ENCODE data around the gene CLPTM1L. TPM values are rescaled to one million over a fixed set of nuclear protein-coding genes. Genes with fewer than 3 reads are reported as not detected.
"Not testable (repeated sequence)": the region's sequence is repeated elsewhere in the genome, so short reads cannot be mapped to it uniquely, and the experiment has no call there.

CLPTM1L gene
- total RNA-seq, 2 donors from 2014 or later, result 68.0 to 89.4 TPM

GRCh38 chr5:1288439-1289335 is 56.2 kb downstream of the CLPTM1L start:
- TF ChIP-seq, protein P1, sequence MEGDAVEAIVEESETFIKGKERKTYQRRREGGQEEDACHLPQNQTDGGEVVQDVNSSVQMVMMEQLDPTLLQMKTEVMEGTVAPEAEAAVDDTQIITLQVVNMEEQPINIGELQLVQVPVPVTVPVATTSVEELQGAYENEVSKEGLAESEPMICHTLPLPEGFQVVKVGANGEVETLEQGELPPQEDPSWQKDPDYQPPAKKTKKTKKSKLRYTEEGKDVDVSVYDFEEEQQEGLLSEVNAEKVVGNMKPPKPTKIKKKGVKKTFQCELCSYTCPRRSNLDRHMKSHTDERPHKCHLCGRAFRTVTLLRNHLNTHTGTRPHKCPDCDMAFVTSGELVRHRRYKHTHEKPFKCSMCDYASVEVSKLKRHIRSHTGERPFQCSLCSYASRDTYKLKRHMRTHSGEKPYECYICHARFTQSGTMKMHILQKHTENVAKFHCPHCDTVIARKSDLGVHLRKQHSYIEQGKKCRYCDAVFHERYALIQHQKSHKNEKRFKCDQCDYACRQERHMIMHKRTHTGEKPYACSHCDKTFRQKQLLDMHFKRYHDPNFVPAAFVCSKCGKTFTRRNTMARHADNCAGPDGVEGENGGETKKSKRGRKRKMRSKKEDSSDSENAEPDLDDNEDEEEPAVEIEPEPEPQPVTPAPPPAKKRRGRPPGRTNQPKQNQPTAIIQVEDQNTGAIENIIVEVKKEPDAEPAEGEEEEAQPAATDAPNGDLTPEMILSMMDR (conservative IDR thresholded peaks at IDR 0.05), result no peak
- Histone ChIP-seq H3K4me1 (ENCODE audit: control insufficient read depth, insufficient read depth, low read length) (no peaks in the 10 kb centered on the region), H3K9ac (ENCODE audit: extremely low read depth, low read length, poor library complexity, severe bottlenecking) (no peak overlapping the region), H3K36me3 (ENCODE audit: control insufficient read depth, insufficient read depth, low read length) (no peaks in the 10 kb centered on the region), H3K27me3 (ENCODE audit: control insufficient read depth, insufficient read depth, low read length, poor library complexity, severe bottlenecking) (no peaks in the 10 kb centered on the region), H3K9me3 (ENCODE audit: control insufficient read depth, low read length) (no peaks in the 10 kb centered on the region), H3K4me3 (ENCODE audit: low read length) (no peak overlapping the region), H3K27ac (ENCODE audit: low read depth, low read length) (no peak overlapping the region)
- 94 to 99% methylated on average over 30 to 35 of the region's 37 CpGs for WGBS, 2 experiments (ENCODE audit: insufficient coverage in 1 of 2, insufficient read length in 1 of 2)
- H3K4me3 Mint-ChIP-seq, result no peak overlapping the region
- H3K27ac Mint-ChIP-seq, result no peak overlapping the region
- peaks cover 6% of the 10 kb centered on the region for H3K27me3 Mint-ChIP-seq (ENCODE audit: insufficient read depth)
- H3K36me3 Mint-ChIP-seq (ENCODE audit: low read depth), result no peaks in the 10 kb centered on the region
- H3K4me1 Mint-ChIP-seq, result no peaks in the 10 kb centered on the region
- no peaks in the 10 kb centered on the region for H3K9me3 Mint-ChIP-seq
- peak; percentile 31 for DNase-seq

GRCh38 chr5:1285883-1286291 is 59.0 kb downstream of the CLPTM1L start:
- H3K4me1 Mint-ChIP-seq, result no peaks in the 10 kb centered on the region

DNA sequence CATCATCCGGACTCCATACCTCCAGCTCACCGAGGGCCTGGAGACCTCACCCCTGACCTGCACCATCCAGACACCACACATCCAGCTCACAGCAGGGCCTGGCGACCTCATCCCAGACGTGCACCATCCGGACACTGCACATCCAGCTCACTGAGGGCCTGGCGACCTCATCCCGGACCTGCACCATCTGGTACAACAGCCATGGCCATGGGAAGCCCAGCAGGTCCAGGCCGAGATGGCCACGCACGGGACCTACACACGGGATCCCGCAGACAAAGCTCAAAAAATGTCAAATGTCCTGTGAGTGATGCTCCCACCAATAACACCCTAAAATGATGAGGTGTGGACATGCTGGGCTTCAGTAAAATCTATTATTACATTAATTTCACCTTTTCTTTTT is 59.8 kb downstream of the CLPTM1L start:
- no peaks in the 10 kb centered on the region for H3K36me3 ChIP-seq (ENCODE audit: control insufficient read depth, insufficient read depth, low read length)
- no peaks in the 10 kb centered on the region for H3K27me3 ChIP-seq (ENCODE audit: control insufficient read depth, insufficient read depth, low read length, poor library complexity, severe bottlenecking)
- Mint-ChIP-seq H3K4me3 (no peak overlapping the region), H3K27me3 (ENCODE audit: insufficient read depth) (no peaks in the 10 kb centered on the region), H3K9me3 (no peaks in the 10 kb centered on the region), H3K4me1 (no peaks in the 10 kb centered on the region), H3K36me3 (ENCODE audit: low read depth) (no peaks in the 10 kb centered on the region), H3K27ac (no peak overlapping the region)
- TF ChIP-seq, protein P1 (conservative IDR thresholded peaks at IDR 0.05), result no peak
- DNase-seq, result no peak
- no peaks in the 10 kb centered on the region for H3K4me1 ChIP-seq (ENCODE audit: control insufficient read depth, insufficient read depth, low read length)
- no peak overlapping the region for H3K4me3 ChIP-seq (ENCODE audit: low read length)
- no peak overlapping the region for H3K9ac ChIP-seq (ENCODE audit: extremely low read depth, low read length, poor library complexity, severe bottlenecking)
- no peak overlapping the region for H3K27ac ChIP-seq (ENCODE audit: low read depth, low read length)
- WGBS, 2 experiments (ENCODE audit: insufficient coverage in 1 of 2, insufficient read length in 1 of 2), result 85 to 95% methylated on average over 6 to 11 of the region's 12 CpGs
- H3K9me3 ChIP-seq (ENCODE audit: control insufficient read depth, low read length), result no peaks in the 10 kb centered on the region

More at GRCh38 chr5:1285883-1286291, 59.0 kb downstream of the CLPTM1L start:
- Mint-ChIP-seq H3K4me3 (no peak overlapping the region), H3K27me3 (ENCODE audit: insufficient read depth) (no peaks in the 10 kb centered on the region), H3K27ac (peak overlapping the region; percentile 10), H3K9me3 (no peaks in the 10 kb centered on the region), H3K36me3 (ENCODE audit: low read depth) (no peaks in the 10 kb centered on the region)
- Histone ChIP-seq H3K4me3 (ENCODE audit: low read length) (no peak overlapping the region), H3K9me3 (ENCODE audit: control insufficient read depth, low read length) (no peaks in the 10 kb centered on the region), H3K4me1 (ENCODE audit: control insufficient read depth, insufficient read depth, low read length) (no peaks in the 10 kb centered on the region), H3K27ac (ENCODE audit: low read depth, low read length) (no peak overlapping the region), H3K9ac (ENCODE audit: extremely low read depth, low read length, poor library complexity, severe bottlenecking) (no peak overlapping the region), H3K27me3 (ENCODE audit: control insufficient read depth, insufficient read depth, low read length, poor library complexity, severe bottlenecking) (no peaks in the 10 kb centered on the region), H3K36me3 (ENCODE audit: control insufficient read depth, insufficient read depth, low read length) (no peaks in the 10 kb centered on the region)
- WGBS, 2 experiments (ENCODE audit: insufficient coverage in 1 of 2, insufficient read length in 1 of 2), result 96 to 97% methylated on average over 25 of the region's 25 CpGs
- peak; percentile 26 for DNase-seq
- TF ChIP-seq, protein P1 (conservative IDR thresholded peaks at IDR 0.05), result no peak

- H3K4me1 Mint-ChIP-seq; H3K36me3 ChIP-seq (ENCODE audit: control insufficient read depth, insufficient read depth, low read length); H3K9me3 ChIP-seq (ENCODE audit: control insufficient read depth, low read length); H3K4me3 Mint-ChIP-seq; H3K27ac ChIP-seq (ENCODE audit: low read depth, low read length); H3K36me3 Mint-ChIP-seq (ENCODE audit: low read depth); DNase-seq; H3K4me1 ChIP-seq (ENCODE audit: control insufficient read depth, insufficient read depth, low read length); H3K27me3 ChIP-seq (ENCODE audit: control insufficient read depth, insufficient read depth, low read length, poor library complexity, severe bottlenecking); H3K9ac ChIP-seq (ENCODE audit: extremely low read depth, low read length, poor library complexity, severe bottlenecking); H3K27ac Mint-ChIP-seq; H3K27me3 Mint-ChIP-seq (ENCODE audit: insufficient read depth); H3K9me3 Mint-ChIP-seq; H3K4me3 ChIP-seq (ENCODE audit: low read length): not testable (repeated sequence)
- 91 to 92% methylated on average over 5 to 27 of the region's 27 CpGs for WGBS, 2 experiments (ENCODE audit: insufficient coverage in 1 of 2, insufficient read length in 1 of 2)
Measured at GRCh38 chr5:1284336-1284970, 60.4 kb downstream of the CLPTM1L start.

- H3K27ac Mint-ChIP-seq, result peak overlapping the region; percentile 35
- not testable (repeated sequence) for H3K4me1 ChIP-seq (ENCODE audit: control insufficient read depth, insufficient read depth, low read length); H3K9me3 ChIP-seq (ENCODE audit: control insufficient read depth, low read length); H3K9ac ChIP-seq (ENCODE audit: extremely low read depth, low read length, poor library complexity, severe bottlenecking); H3K27me3 Mint-ChIP-seq (ENCODE audit: insufficient read depth); H3K9me3 Mint-ChIP-seq; H3K4me3 Mint-ChIP-seq; H3K36me3 ChIP-seq (ENCODE audit: control insufficient read depth, insufficient read depth, low read length); H3K27me3 ChIP-seq (ENCODE audit: control insufficient read depth, insufficient read depth, low read length, poor library complexity, severe bottlenecking); H3K36me3 Mint-ChIP-seq (ENCODE audit: low read depth); H3K4me3 ChIP-seq (ENCODE audit: low read length); H3K27ac ChIP-seq (ENCODE audit: low read depth, low read length); H3K4me1 Mint-ChIP-seq
- peak; percentile 29 for DNase-seq
- WGBS, 2 experiments (ENCODE audit: insufficient coverage in 1 of 2, insufficient read length in 1 of 2), result 80 to 89% methylated on average over 2 to 16 of the region's 16 CpGs
Measured at GRCh38 chr5:1283729-1284041, 61.2 kb downstream of the CLPTM1L start.

Measured in endodermal cell (in vitro differentiated cells).